Activated T-helper 1 cell treated with anti-CD3 and anti-CD28 coated beads, Interleukin-2, amount 50 U/mL, for 16 hours (primary cell): ENCODE measurements around the gene EML4.
A peak's percentile ranks its signal among the peaks of the same experiment; 100 is the strongest.

ENCODE experiments used
- DNase-seq, 2 donors: peaks; one replicate each; pipeline ENCODE4 v3.0.0-alpha.2; 2020; ENCODE audit warnings: low read depth in 1 of 2, low spot score in 1 of 2

EML4 gene

GRCh38 chr2:42136782-42137124, 32.4 kb upstream of the EML4 start:
- no peak for DNase-seq

- DNase-seq = no peak
Observed at GRCh38 chr2:42137125-42137841, 31.9 kb upstream of the EML4 start.

- DNase-seq = no peak
Observed at GRCh38 chr2:42138163-42139015, 30.8 kb upstream of the EML4 start.

DNA sequence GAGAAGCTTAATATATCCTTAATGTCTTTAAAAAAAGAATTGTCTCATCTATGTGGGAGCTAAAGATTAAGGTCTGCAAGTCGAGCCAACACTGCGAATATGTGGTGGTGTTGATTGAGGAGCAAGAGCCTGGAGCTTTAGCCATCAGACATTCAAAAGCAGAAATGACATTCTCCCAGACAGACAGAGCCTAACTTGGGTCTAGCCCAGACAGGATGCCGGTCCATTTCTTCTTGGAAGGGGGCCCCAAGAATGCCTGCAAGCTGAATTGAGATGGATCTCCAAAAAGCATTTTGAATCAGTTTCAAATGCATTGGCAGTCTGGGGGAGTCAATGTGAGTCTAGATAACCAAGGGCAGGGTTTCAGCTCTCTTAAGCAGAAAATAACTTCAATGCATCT, 30.1 kb upstream of the EML4 start:
- no peak for DNase-seq

DNA sequence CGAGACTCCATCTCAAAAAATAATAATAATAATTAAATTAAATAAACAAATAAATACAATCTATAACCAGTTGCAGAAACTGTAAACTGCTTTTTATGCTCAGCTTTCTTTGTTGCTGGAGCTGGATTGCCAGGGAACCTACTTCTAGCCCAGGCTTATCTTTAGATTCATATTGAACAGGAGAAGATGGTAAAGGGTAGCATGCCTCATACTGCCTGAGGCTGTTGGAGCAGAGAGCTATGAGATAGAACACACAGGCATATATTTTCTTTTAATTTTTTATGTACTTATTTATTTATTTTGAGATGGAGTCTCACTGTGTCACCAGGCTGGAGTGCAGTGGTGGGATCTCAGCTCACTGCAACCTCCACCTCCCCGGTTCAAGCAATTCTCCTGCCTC, 28.7 kb upstream of the EML4 start:
- DNase-seq = no peak

DNA sequence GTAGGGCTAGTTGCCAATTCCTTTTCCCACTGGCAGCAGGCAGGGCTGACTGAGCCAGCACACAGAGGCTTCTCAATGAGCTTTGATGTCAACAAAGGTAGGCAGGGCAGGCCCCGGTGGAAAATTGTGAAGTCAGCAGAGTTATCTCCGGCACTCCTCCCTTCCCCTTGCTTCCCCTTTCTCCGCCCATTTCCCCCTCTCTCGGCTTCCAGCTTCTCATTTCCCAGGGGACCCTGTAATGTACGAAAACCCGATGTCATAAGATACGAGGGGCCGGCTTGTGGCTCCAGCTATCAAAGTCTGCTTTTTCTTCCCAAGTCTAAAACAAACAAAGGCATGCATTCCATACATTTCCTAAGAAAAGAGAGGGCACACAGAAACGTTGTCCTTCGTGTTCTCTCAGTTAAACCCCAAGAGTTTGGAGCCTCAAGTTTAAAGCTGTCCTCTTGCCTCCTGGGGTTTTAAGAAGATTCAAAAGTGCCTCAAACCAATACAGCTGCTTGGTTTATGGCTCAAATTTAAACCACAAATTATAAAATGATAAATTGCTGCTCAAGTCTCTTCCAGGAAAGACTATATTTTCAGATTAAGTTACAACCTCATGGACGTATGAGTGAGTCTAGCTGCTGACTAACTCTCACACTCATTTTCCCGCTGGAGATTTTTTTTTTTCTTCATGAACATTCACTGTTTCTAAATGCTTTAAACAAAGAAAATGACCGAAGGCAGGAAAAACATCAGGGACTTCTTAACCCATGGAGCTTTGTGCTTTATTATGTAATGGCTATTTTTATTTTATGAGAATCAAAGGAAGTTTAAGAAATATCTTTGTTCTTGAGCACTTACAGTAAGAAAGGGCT, 27.2 kb upstream of the EML4 start:
- DNase-seq = no peak

DNA sequence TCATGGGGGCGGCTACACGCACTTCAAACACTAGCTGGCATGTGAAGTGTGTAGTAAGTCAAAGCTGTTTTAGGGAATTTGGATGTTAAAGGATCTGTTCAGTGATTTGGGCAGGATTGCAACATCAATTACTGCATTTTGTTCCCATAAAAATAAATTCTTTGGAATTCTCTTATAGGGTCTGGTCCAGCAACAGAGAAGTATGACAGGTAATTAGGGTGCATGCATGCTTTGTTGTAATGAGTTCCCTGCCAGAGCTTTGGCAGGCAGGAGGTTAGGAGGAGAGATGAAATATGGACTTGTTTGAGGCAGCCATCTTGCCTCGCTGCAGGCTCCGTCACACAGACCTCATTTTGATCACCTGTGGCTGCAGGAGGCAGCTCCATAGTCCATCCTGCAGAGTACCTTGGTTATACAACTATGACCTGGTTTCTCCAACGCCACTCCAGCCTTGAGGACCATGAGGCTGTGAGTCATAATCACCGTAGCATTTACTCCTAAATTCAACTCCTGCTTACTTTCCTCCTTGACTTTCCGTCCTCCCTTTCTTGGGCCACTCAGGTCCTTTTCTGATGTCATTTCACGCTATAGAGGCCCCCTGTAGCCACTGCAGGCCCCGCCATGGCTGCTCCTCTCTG, 26.5 kb upstream of the EML4 start:
- DNase-seq = no peak

DNA sequence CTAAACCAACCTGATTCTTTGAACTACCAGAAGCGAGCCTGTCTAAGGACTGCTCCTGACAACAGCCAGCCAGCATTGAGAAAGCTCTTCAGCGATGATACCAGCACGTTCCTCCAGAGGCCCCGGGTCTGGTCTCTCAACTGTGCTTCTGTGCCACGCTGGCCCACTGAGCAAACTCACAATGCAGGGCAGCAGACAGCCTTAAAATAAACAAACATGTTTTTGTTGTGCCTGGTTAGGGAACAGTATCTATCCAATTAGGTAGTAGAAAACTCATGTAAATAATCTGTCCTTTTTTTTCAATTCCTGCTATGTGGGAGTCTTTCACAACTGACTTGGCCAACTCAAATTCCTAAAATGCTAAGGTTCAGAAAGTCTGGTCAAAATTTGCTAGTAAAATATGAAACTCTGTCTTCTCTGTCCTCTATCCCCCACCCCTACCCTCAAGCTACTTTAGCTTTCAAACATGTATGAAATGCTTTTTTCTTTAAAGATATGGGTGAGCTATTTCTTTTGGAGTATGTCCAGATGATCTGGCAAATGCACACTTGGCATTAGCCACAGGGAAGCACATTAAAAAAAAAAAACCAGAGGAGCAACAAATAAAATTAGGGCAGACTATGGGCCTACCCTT, 21.4 kb upstream of the EML4 start:
- no peak for DNase-seq

- DNase-seq = no peak
Observed at GRCh38 chr2:42150159-42150558, 19.0 kb upstream of the EML4 start.

- no peak for DNase-seq
Observed at GRCh38 chr2:42153944-42154581, 15.1 kb upstream of the EML4 start.

DNA sequence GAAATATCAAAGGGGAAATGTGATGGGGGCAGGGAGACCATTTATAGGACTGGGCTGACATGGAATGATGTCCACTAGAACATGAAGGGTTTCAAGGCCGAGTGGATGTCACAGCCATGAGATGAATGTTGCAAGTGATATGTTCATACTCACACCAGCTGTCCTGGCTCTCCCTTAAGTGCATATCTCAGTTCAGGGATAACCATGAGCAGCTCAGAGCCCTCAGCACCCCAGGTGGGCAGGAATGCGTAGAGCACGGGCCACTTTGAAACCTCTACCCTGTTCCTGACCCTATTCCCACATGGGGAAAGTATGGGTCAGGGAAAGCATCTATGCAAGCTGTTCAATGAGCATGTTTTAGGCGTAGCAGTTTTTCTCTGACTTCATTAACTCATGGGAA, 12.4 kb upstream of the EML4 start:
- DNase-seq = no peak

DNA sequence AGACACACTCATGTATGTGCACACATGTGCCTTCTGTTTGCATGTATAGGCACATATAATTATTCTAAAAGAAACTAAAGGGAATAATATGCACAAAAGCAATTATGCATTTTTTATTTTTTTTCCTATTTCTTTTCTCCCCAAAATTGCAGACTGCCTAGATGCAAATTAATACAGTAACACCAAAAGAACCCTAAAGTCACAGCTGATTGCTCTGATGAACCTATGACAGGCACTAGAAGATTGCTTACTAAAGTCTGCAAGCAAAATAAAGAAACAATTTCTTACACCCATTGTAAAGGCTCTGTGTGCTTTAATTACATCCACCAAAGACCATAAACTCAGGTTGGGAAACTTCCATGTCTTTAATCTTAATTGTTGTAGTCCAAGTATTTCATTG, 7.7 kb upstream of the EML4 start:
- DNase-seq = no peak

DNA sequence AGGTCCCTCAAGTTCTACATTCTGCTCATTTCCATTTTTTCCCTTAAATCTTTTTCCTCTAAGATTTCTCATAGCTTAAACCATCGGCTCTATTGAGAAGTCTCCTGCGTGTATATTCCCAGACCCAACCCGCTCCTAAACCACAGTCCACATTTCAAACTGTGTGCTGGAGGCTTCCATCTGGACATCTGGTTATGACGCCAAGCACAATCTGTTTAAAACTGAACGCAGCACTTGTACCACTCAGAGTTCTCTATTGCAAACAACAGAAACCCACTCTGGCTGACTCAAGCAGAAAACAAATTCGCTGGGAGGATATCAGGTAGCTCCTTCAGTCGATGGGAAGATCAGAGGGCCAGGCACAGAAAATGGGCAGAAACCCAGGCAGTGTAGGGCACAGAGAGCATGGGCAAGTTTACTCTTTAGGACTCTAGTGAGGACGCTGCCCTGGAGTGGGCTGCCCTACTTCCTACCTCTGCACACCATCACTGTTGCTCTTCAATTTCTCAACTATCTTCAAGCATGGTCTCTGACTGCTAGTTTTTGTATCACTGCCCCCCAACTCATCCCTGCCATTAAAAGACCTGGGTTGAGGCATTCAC, 5.6 kb upstream of the EML4 start:
- DNase-seq = no peak

DNA sequence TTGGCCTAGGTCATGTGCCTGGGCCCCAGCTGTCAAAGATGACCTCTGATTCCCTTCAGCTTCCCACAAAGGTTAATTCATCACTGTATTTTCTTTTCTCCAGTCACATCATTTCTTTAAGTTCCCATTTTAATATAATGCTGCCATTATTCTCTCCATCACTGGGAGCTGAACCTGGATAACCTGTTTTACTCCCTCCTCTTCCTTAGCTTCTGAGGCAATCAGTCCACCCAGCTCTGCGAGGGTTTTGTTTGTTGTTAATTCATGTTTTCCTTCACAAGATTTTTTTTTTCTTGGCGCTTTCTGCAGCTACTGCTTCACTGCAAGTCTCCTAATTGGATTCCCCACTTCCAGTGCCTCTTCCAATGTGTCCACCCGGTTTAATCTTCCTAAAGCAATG, 5.1 kb upstream of the EML4 start:
- no peak for DNase-seq

GRCh38 chr2:42164971-42165370, 4.2 kb upstream of the EML4 start:
- no peak for DNase-seq

DNA sequence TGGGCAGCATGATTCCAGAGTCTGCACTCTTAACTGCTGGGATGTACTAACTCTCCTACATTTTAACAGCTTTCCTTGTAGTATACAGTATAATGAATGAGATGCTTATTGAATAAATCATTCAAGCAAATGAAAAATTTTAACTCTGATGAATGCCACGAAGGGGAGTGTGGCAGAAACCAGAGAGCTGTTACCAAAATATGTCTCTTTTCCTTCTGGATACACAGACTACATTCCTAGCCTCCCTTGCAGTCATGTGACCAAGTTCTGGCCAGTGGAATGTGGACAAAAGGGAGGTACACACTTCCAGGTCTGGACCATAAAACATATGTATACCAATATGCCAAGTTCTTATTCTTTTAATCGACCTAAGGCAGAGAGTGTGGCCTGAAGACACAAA, 1.7 kb upstream of the EML4 start:
- DNase-seq = no peak

DNA sequence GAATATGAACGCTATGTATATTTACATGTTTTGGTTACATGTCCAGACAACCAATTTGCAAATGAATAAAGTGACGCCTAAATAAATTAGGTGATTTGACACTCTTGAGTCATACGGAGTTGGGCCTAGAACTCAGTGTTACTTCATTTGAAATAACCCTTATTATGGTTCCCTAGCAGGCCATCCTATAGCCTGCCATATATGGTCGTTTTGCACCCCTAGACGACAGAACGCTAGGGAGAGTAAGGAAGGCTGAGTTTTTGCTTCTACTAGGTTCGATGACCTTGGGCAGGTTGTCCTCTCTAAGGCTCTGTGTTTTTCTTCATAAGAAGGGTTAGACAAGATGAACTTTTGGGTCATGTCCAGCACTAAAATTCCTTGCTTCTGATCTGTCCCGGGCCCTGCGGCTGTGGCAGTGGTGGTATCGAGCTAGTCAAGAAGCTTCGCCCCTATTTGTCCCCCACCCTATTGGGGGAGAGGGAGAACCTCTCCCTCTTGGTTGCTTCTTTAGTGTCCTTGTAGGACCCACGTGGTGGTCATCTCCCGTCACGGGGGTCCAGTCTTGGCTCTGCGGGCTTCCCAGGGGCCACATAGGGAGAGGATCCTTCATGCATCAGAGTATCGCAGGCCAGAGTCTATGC, 574 bp upstream of the EML4 start:
- DNase-seq = peak in 1 of 2 donors; percentile 1

DNA sequence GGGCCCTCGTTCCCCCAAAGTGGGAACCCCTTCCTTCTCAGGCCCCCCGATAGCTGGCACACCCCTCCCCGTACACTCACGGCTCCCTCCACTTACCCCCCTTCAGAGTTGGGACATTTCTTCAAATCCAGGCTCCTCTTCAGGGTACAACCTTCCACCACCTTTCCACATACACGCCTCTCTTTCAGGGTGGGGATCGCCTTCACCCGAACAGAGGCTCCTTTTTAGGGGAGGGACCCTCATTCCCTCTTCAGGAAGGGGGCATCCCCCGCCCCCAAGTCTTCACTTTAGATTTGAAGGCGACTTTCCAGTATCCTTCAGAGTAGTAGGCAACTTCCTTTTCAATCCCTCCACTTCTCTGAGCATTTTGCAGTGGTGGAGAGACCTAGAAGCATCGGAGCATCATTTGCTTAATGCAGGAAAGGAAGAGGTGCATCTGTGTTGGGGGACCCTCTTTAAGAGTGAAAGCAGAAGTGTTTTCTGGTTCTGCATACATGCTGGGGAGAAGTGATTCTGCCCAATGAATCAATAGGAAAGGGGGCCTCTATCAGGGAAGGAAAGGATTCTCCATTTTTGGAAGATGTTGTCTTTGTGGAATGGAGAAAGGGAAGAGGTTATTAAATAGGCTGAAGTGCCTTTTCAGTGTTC, 845 bp downstream of the EML4 start:
- peak in 1 of 2 donors; percentile 6 for DNase-seq
